Measurements from ENCODE around the gene ACTRT2.

GRCh38 chr1:2983319-2983705, 38.0 kb upstream of the ACTRT2 start:
- TF ChIP-seq, protein P1, sequence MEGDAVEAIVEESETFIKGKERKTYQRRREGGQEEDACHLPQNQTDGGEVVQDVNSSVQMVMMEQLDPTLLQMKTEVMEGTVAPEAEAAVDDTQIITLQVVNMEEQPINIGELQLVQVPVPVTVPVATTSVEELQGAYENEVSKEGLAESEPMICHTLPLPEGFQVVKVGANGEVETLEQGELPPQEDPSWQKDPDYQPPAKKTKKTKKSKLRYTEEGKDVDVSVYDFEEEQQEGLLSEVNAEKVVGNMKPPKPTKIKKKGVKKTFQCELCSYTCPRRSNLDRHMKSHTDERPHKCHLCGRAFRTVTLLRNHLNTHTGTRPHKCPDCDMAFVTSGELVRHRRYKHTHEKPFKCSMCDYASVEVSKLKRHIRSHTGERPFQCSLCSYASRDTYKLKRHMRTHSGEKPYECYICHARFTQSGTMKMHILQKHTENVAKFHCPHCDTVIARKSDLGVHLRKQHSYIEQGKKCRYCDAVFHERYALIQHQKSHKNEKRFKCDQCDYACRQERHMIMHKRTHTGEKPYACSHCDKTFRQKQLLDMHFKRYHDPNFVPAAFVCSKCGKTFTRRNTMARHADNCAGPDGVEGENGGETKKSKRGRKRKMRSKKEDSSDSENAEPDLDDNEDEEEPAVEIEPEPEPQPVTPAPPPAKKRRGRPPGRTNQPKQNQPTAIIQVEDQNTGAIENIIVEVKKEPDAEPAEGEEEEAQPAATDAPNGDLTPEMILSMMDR (IDR thresholded peaks at IDR 0.05): no peak
- TF ChIP-seq POLR2A (IDR thresholded peaks at IDR 0.05): no peak

Measured in Peyer's patch (tissue), 4 donors.